NCI-H524 (cell line): ENCODE data around the gene OPCML.

ENCODE experiments used
- DNase-seq, 2 experiments: peaks; one replicate each; lab custom pipeline; 2025; lab: John Stamatoyannopoulos, UW

OPCML gene

DNA sequence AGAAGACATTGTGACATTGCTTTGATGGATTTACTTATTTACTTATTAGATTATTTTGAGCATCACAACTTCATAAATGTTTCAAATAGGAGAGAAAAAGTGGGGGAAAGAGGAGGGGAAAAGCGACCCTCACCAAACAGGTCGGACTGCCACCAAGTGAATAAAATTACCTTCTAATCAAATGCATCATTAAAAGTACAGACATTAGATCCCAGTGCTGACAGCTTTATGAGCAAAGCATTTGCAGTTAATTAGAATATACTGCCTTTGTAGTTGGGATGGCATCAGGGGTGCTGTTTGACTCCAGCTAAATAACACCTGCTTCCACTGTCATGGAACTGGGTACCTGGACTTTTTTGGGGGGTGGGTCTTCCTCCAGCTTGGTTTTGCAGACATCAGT lies 299.6 kb downstream of the OPCML start:
- no peak for DNase-seq

DNA sequence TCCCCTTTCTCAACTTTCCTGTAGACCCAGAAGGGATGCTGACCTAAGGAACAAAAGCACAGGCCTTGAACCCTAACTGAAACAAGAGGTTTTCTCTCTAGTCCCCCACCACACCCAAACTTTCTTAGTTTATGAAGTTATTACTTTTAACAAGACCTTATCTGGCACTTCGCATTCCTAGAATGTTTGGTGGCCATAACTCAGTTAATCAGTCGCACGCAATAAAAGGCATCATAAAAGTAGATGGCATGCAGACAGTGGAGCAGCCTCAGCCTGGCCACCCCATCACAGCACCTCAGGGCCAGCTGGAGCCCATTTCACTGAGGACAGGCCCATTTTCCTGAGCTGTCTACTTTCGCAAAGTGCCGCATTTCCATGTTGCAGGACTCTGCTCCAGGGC lies 301.9 kb downstream of the OPCML start:
- DNase-seq: no peak

DNA sequence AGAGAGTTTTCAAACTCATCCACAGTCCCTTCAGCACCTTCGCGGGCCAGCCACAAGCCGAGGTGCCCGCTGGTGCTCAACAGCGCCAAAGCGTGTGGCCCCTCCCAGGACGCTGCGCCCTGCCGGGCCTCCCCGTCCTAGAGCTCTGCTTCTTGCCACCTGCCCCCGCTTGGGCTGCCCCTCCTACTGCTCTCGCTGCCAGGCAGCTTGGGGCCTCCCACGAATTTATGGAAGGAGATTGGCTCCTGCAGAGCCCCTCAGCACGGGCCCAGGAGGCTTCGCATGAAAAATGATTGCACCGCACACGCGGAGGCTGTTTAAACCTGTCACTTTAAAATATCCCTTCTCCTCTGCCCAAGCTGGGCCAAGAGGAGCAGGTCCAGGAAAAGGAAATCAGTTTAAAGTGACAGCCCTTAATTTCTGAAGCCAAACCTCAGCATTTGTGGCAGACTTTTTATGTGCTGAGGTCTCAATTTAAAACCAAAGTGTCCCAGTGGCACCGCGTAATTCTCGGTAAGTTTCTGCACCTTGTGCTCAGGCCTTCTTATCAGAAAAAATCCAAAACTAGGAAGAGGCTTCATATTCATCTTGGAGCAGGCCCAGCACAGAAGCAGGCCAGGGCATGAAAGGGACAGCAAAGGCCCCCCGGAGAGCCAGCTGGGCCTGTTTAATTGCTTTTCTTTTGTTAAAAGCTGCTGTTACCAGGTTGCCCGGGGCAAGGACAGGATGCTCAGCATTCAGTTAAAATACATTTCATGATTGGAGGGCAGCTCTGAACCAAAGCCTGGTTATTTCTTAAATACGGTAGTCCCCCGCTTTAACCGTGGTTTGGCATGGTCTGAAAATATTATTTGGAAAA lies 303.6 kb downstream of the OPCML start:
- peak; percentile 33 to 59 for DNase-seq

DNA sequence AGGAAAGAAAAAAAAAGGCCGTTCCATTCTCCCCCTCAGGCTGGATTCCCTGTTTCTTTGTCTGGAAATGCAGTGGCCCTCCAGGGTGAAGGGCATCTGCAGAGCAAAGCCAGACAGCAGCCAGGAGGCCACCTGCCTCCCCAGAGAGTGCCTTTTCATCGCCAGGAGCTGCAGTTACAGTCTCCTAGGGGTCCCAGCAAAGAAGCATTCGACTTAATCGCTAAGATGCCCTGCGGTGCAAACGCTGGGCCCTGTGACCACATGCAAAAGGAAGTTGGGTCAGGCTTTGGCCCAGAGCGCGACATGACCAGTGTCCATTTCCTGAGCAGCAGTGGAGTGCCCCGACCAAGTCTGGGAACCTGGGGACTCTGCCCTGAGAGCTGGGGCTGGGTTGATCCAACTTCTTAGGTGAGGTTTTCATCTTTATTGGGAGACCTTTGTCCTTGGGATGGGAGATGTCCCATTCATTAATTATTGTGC lies 304.6 kb downstream of the OPCML start:
- no peak for DNase-seq

DNA sequence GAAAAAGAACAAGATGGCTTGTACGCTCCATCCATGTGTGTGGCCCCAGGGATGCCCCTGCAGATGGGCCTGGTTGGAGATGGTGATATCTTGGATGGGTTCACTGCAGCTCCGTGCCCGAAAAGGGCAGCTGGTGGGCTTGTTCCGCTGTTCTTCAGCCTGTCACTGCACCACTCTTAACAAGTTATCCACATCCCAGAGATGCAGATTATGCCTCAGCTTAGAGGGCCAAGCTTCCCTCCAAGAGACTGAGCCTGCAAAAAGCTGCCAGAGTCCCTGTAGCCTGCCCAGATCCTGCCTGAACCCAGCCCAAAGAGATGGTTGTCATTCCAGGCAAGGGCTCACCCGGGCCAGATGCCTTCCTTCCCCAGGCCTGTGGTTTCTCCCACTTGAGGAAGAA lies 308.0 kb downstream of the OPCML start:
- DNase-seq: no peak

GRCh38 chr11:133222425-133223330 lies 309.6 kb downstream of the OPCML start:
- no peak for DNase-seq

DNA sequence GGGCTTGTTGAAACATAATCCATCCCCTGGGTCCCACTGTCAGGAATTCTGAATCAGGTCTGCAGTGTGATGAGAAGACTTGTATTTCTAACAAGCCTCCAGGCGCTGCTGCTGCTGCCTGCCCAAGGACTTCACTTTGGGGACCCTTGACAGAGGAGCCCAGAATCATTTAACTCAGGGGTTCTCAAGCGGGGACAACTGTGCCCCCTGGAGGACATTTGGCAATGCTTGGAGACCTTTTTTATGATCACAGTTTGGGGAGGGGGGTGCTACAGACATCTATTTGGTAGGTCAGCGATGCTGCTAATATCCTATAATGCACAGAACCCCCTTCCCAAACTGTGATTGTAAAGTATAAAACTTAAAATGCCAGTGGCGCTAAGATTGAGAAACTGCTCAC lies 312.8 kb downstream of the OPCML start:
- DNase-seq: no peak

DNA sequence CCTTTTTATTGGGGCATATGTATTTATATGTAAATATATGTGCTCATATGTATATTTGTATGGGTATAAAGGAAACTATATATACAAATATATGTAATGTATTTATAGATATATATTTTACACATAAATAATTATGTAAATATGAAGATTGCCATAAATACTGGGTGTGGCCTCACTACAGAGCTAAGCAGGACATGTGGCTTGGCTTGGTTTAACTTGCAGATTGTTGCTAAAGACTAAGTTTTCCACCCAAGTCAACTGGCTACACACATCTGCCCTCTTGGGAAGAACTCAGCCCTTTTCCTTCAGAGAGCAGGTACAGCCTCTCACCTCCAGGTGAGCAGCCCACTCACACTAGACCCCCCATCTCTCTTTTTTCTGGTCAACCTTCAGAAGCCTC lies 315.5 kb downstream of the OPCML start:
- DNase-seq: no peak

GRCh38 chr11:133215596-133216230 lies 316.6 kb downstream of the OPCML start:
- no peak for DNase-seq

DNA sequence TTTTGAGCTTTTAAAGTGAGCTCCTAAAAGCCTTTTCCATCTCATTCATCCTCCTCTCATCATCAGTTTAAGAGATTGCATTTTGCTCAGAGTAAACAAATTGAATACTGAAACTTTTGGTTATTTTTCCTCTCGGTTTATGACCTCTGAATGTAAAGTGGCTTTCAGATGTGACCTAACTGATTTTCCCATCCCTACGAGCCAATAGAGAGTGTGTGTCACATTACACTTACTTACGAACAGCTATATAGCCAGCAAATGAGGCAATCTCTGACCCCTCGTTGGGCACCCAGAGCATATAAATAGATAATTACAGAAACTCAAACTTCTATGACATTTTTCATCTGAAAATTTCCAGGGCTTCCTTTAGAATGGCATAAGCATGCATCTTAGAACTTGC lies 317.7 kb downstream of the OPCML start:
- DNase-seq: no peak

- no peak for DNase-seq
Observed at GRCh38 chr11:133212201-133212600, 320.1 kb downstream of the OPCML start.

- DNase-seq: no peak
Observed at GRCh38 chr11:133207995-133208394, 324.3 kb downstream of the OPCML start.

DNA sequence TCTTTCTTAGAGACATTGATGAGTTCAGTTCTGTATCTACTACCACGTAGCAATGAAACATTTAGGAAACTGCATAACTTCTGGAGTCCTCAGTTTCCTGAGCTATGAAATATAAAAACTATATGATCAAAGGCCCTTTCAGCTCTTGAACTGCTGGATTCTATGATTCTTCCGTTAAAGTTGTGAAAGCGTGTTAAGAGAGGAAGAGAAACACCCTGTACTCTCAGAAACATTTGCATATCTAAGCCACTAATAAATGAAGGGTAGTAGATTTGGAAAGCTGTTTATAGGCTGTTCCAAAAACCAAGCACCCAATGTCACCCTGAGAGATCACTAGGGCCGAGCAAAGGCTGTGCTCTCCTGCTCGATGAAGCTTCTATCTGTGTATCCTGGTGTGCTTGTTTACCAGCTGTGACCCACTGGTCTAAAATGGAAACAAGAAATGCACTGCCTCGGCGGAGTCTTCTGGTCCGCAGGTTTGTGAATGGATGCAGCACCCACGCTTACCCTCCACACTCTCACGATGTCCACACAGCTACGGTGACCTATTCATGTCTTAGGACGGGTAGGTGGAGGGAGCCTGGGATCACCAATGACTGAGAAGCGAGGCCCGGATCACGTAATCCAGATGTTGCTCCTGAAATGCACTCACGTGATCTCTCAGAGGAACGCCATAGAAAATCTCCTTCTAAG lies 325.8 kb downstream of the OPCML start:
- DNase-seq: no peak

DNA sequence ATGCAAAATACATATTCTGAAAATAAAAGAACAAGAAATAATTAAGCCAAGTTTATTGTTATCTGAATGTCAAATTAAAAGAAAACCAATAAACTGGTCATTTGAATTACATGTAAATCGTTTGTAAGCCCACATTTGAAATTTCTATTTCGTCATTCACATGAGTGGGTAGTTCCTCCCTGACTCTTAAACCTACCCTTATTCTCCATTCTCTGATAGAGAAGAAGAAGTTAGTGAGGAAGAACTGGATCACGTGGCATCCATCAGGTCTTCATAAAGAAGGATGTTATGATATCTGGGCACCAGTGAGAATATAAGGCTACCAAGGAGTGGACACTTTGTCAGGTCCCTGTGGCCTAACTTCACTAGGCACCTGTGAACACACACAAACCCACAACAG lies 328.1 kb downstream of the OPCML start:
- DNase-seq: no peak

- no peak for DNase-seq
Observed at GRCh38 chr11:133202816-133203215, 329.5 kb downstream of the OPCML start.

- DNase-seq: no peak
Observed at GRCh38 chr11:133198438-133198837, 333.9 kb downstream of the OPCML start.

- no peak for DNase-seq
Observed at GRCh38 chr11:133197425-133197824, 334.9 kb downstream of the OPCML start.

DNA sequence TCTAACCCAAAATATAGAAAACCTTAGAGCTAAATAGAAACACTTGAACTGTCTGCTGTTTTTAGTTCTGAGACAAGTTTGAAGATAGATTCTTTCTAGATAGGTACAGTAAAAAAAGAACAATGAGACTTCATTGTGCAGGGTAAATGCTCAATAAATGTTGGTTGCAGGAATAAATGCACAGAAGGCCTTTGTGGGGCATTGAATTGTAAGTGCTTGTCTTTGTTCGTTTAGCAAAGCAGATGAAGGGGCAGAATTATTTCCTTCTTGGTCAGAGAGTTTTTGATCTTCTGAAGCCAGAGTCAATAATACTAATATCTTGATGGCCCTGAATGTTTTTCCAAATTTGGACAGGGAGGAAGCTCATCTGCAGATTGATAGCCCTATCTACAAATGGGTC lies 340.4 kb downstream of the OPCML start:
- DNase-seq: no peak

GRCh38 chr11:133181667-133182066 lies 350.6 kb downstream of the OPCML start:
- DNase-seq: peak; percentile 40 to 69

- no peak for DNase-seq
Observed at GRCh38 chr11:133181066-133181465, 351.2 kb downstream of the OPCML start.

- DNase-seq: no peak
Observed at GRCh38 chr11:133180201-133180600, 352.1 kb downstream of the OPCML start.

DNA sequence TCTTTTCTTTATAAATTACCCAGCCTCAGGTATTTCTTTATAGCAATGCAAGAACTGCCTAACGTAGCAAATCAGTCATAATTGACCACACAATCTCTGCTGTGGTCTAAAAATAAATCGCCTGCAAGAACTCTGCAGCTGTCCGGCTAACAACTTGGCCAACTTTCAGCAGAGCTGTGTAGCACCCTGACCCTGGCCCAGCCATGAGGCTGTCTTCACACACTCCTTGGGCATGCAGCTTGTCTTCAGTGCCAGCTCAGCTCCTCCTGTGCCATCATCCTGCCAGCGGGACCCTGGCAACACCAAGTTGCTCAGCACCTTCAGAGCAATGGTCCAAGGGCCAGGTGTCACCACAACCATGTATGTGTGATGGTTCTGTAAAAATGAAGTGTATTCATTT lies 355.6 kb downstream of the OPCML start:
- no peak for DNase-seq
